ENCODE results near the gene HTRA2. TPM values are rescaled to one million over a fixed set of nuclear protein-coding genes. Genes with fewer than 3 reads are reported as not detected.
"Not testable (repeated sequence)": the region's sequence is repeated elsewhere in the genome, so short reads cannot be mapped to it uniquely, and the experiment has no call there.

HTRA2 gene
- 10 to 100 TPM; 31.9 to 35.4 TPM for total RNA-seq
- 10 to 100 TPM; 27.4 to 46.9 TPM for polyA plus RNA-seq
- long read RNA-seq, donor 1, transcript HTRA2-201 (8 exons, 2,370 nt) = major isoform, 91 of 117 reads
- long read RNA-seq, donor 1, partial matches to known transcripts = 6 of 117 reads
- long read RNA-seq, donor 1, other reads (novel, unspliced or antisense) = 16 of 117 reads
- long read RNA-seq, donor 2, transcript HTRA2-201 (8 exons, 2,370 nt) = major isoform, 21 of 33 reads
- long read RNA-seq, donor 2, partial matches to known transcripts = 1 of 33 reads
- long read RNA-seq, donor 2, other reads (novel, unspliced or antisense) = 6 of 33 reads

DNA sequence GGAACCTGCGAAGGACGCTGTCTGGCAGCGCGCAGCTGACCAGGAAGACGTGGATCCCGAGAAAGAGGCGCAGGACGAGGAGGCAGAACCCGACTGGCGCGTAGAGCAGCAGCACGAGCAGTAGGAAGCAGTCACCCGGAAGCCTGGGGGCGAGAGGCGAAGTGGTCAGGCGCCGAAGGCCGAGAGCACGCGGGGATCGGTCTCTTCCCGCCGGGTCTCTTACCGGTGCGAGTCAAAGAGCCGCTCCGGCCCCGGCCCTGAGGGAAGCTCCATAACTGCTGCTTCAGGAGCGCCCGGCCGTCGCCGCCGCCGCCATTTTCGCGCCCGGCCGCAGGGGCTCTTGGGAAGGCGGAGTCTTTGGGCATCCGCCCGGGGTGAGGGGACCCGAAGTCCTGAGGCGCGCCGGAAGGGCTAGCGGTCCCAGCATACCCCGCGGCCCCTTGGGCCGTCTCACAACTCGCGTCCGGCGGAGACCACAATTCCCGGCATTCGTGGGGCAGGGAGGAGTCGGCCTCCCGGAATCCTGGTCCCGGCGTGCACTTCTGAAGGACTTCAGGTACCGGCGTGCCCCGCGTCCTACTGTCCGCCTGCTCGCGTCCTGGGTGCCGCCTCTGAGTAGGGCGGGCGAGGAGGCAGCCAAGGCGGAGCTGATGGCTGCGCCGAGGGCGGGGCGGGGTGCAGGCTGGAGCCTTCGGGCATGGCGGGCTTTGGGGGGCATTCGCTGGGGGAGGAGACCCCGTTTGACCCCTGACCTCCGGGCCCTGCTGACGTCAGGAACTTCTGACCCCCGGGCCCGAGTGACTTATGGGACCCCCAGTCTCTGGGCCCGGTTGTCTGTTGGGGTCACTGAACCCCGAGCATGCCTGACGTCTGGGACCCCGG lies at the start of gene HTRA2, which contains the start of gene AUP1:
TSS of gene HTRA2 (plus strand) at position 577 of the 882 bp plus-strand sequence. CDS start at position 651, 74 bp downstream.
TSS of gene AUP1 (minus strand) at position 350 of the 882 bp plus-strand sequence. CDS start at position 273, 77 bp downstream.
- 0% methylated on average over 87 of the region's 87 CpGs for WGBS, 2 donors

DNA sequence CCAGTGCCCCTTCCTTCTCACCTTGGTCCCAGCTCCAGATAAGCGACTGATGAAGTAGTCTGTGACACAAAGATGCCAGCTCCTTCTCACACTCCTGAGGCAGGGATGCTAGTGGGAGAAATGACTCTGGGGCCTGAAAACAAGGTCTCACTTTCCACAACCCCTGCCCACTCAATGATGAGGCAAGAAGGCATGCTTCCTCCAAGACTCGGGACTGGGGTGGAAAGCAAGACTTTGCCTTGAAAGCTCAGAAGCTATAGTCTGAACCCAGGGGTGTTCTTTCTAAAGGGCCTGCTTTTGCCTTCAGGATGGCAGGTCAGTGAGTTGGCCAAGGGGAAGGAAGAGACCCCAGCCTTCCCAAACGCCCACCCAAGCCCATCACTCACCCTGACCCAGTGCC lies 48.3 kb upstream of the HTRA2 start:
- intact Hi-C loops (cut with DNase I) = no loop called here
- peak overlapping the region; percentile 50 to 62 for H3K4me3 ChIP-seq (ENCODE audit: low read length in 2 of 2)
- ATAC-seq (ENCODE audit: low FRiP score) (no peak), DNase-seq (peak in 1 of 2 donors; percentile 12)
- H3K27ac ChIP-seq (ENCODE audit: low read depth in 1 of 2, low read length in 2 of 2) = no peak overlapping the region
- WGBS, 2 donors = 43 to 44% methylated on average over 3 of the region's 3 CpGs
- peaks cover 0 to 3% of the 10 kb centered on the region in 2 donors for H3K4me1 ChIP-seq (ENCODE audit: control insufficient read depth in 1 of 2, insufficient read depth in 2 of 2, low read length in 2 of 2)
- no peaks in the 10 kb centered on the region for H3K9me3 ChIP-seq (ENCODE audit: control insufficient read depth, low read length)
- no peaks in the 10 kb centered on the region for H3K36me3 ChIP-seq (ENCODE audit: control insufficient read depth in 1 of 2, insufficient read depth in 2 of 2, low read length in 1 of 2)
- no peaks in the 10 kb centered on the region for H3K27me3 ChIP-seq (ENCODE audit: control insufficient read depth in 1 of 2, insufficient read depth in 2 of 2, low read length in 1 of 2)

More for the DNA sequence above, at the start of gene HTRA2, which contains the start of gene AUP1:
- peak within 1 kb of the TSS; percentile 73 to 83 for H3K4me3 ChIP-seq (ENCODE audit: low read length in 2 of 2)
- intact Hi-C loops (cut with DNase I) = loop anchor here (1.0 to 10.0 kb wide), 5 partner anchors 23 to 55 kb away; partner anchors contain the start of genes DOK1 (in 1 of the 2), PCGF1 (in 1 of the 2) and TTC31 (in 1 of the 2)
- H3K27me3 ChIP-seq (ENCODE audit: control insufficient read depth in 1 of 2, insufficient read depth in 2 of 2, low read length in 1 of 2) = no peaks in the 10 kb centered on the region
- no peaks in the 10 kb centered on the region for H3K9me3 ChIP-seq (ENCODE audit: control insufficient read depth, low read length)
- H3K4me1 ChIP-seq (ENCODE audit: control insufficient read depth in 1 of 2, insufficient read depth in 2 of 2, low read length in 2 of 2) = no peaks in the 10 kb centered on the region
- ATAC-seq (ENCODE audit: low FRiP score) = peak; percentile 98
- H3K36me3 ChIP-seq (ENCODE audit: control insufficient read depth in 1 of 2, insufficient read depth in 2 of 2, low read length in 1 of 2) = peaks cover 0 to 5% of the 10 kb centered on the region in 2 donors
- peak within 1 kb of the TSS in 1 of 2 donors; percentile 14 for H3K27ac ChIP-seq (ENCODE audit: low read depth in 1 of 2, low read length in 2 of 2)
- peak; percentile 99 to 100 for DNase-seq

DNA sequence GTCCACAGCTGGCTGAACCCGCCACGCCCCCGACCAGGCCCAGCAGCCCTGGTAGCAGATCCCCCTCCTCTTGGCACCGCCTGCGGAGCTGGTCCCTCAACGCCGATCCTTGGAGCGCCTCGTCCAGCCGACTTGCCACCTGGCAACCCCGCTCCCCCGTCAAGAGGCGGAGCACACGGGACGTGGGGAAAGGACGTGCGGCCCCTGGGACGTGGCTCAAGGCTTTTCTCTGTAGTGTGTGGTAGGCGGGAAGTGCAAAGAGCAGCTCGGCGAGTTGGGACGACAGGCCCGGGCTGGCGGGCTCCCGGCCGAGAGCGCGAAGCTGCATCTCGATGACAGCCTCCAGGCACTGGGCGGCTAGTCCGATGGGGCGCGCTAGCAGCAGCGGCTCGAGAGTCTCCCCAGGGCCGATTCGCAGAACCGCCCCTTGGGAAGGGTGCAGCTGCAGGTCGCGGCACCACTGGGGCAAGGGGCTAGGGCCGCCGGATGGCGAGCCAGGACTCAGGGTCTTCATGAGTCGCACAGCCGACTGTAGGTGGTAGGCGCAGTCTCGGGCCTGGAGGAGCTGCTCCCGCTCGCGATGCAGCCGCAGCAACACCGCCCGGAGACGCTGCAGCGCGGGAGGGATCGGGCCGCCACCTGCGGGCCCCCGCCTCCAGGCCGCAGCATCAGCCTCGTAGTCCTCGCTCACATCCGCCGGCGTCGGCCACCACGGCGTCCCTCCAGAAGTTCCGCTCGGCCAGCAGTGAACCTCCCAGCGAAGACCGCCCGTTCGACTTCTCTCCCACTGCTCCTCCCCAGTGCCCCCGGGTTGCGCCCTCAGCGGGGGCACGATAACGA lies 47.6 kb upstream of the HTRA2 start:
- H3K27me3 ChIP-seq (ENCODE audit: control insufficient read depth in 1 of 2, insufficient read depth in 2 of 2, low read length in 1 of 2) = no peaks in the 10 kb centered on the region
- peak overlapping the region; percentile 50 to 62 for H3K4me3 ChIP-seq (ENCODE audit: low read length in 2 of 2)
- peaks cover 0 to 3% of the 10 kb centered on the region in 2 donors for H3K4me1 ChIP-seq (ENCODE audit: control insufficient read depth in 1 of 2, insufficient read depth in 2 of 2, low read length in 2 of 2)
- H3K9me3 ChIP-seq (ENCODE audit: control insufficient read depth, low read length) = no peaks in the 10 kb centered on the region
- H3K36me3 ChIP-seq (ENCODE audit: control insufficient read depth in 1 of 2, insufficient read depth in 2 of 2, low read length in 1 of 2) = no peaks in the 10 kb centered on the region
- DNase-seq = peak; percentile 83 to 87
- intact Hi-C loops (cut with DNase I) = loop anchor here (2.0 kb wide), 1 partner anchor 27 kb away; the partner anchor contains the start of gene INO80B (in 2 of the 2)
- H3K27ac ChIP-seq (ENCODE audit: low read depth in 1 of 2, low read length in 2 of 2) = peak overlapping the region in 1 of 2 donors; percentile 53
- peak; percentile 83 for ATAC-seq (ENCODE audit: low FRiP score)
- WGBS, 2 donors = 1% methylated on average over 75 to 80 of the region's 80 CpGs

DNA sequence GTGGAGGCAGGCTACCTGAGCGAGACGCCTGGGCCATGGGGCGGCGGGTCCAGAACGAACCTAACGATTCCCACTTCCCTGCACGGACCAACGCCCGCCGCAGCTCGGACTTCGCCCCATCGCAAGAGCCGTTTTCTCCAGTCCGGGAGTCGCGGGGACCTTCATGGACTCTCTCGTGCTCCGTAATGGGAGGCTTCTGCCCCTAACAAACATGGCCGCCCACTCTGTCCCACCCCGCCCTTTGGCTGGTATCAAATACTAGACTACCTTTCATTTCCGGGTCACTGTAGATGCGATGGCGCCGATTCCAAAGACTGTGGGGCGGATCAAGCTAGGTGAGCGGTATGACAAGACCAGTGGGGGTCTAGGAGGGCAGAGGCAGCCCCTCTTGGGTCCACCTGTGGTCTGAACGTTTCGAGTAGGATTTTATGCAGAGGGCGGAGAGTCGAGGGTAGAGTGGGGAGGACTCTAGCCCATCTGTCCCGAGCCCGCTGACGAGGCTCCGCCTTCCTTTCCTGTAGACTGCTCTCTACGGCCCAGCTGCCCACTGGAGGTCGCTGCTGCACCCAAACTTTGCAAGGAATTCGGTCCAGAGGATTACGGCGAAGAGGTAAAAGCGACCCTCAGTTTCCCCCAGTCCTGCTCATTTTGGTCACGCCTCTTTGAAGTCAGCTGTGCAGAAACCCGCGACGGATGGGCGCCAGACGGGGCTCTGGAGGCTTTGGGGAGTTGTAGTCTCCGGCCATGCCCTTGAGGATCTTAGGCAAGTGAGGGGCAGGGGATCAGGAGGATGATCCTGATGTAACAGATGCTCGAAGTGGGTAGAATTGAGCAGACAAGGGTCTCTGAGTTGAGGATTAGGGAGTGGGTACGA lies 46.7 kb upstream of the HTRA2 start, which contains the start of the genes CCDC142 and TTC31:
TSS of gene CCDC142 (minus strand) at position 198 of the 874 bp plus-strand sequence. CDS start at position 37, 161 bp downstream.
TSS of gene TTC31 (plus strand) at position 281 of the 874 bp plus-strand sequence. CDS start at position 296, 15 bp downstream.
- ATAC-seq (ENCODE audit: low FRiP score) (peak; percentile 99), DNase-seq (peak; percentile 97 to 98)
- Histone ChIP-seq H3K4me1 (ENCODE audit: control insufficient read depth in 1 of 2, insufficient read depth in 2 of 2, low read length in 2 of 2) (peaks cover 0 to 3% of the 10 kb centered on the region in 2 donors), H3K4me3 (ENCODE audit: low read length in 2 of 2) (peak within 1 kb of the TSS; percentile 50 to 62), H3K27ac (ENCODE audit: low read depth in 1 of 2, low read length in 2 of 2) (peak within 1 kb of the TSS in 1 of 2 donors; percentile 53), H3K27me3 (ENCODE audit: control insufficient read depth in 1 of 2, insufficient read depth in 2 of 2, low read length in 1 of 2) (no peaks in the 10 kb centered on the region), H3K9me3 (ENCODE audit: control insufficient read depth, low read length) (no peaks in the 10 kb centered on the region), H3K36me3 (ENCODE audit: control insufficient read depth in 1 of 2, insufficient read depth in 2 of 2, low read length in 1 of 2) (no peaks in the 10 kb centered on the region)
- 0 to 1% methylated on average over 50 of the region's 50 CpGs for WGBS, 2 donors
- intact Hi-C loops (cut with DNase I) = loop anchor here (1.0 to 2.0 kb wide), 4 partner anchors 28 to 105 kb away; partner anchors contain the start of genes INO80B (in 2 of the 2), AUP1 (in 1 of the 2) and HTRA2 (in 1 of the 2)

DNA sequence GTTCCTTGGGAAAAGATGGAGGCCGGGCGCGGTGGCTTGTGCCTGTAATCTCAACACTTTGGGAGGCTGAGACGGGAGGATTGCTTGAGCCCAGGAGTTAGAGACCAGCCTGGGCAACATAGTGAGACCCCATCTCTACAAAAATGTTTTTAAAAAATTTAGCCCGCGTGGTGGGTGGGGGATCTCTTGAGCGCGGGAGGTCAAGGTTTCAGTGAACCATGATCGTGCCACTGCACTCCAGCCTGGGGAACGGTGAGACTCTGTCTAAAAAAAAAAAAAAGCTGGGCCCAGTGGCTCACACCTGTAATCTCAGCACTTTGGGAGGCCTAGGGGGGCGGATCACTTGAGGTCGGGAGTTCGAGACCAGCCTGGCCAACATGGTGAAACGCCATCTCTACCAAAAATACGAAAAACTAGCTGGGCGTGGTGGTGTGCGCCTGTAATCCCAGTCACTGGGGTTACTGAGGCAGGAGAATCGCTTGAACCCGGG lies 46.0 kb upstream of the HTRA2 start:
- H3K4me1 ChIP-seq (ENCODE audit: control insufficient read depth in 1 of 2, insufficient read depth in 2 of 2, low read length in 2 of 2); H3K27ac ChIP-seq (ENCODE audit: low read depth in 1 of 2, low read length in 2 of 2); ATAC-seq (ENCODE audit: low FRiP score); H3K27me3 ChIP-seq (ENCODE audit: control insufficient read depth in 1 of 2, insufficient read depth in 2 of 2, low read length in 1 of 2); H3K36me3 ChIP-seq (ENCODE audit: control insufficient read depth in 1 of 2, insufficient read depth in 2 of 2, low read length in 1 of 2); H3K9me3 ChIP-seq (ENCODE audit: control insufficient read depth, low read length): not testable (repeated sequence)
- intact Hi-C loops (cut with DNase I) = loop anchor here (1.0 to 2.0 kb wide), 4 partner anchors 29 to 105 kb away; partner anchors contain the start of genes INO80B (in 2 of the 2), AUP1 (in 1 of the 2) and HTRA2 (in 1 of the 2)
- 69 to 76% methylated on average over 19 of the region's 19 CpGs for WGBS, 2 donors
- peak overlapping the region; percentile 7 to 50 for H3K4me3 ChIP-seq (ENCODE audit: low read length in 2 of 2)
- DNase-seq = peak in 1 of 2 donors; percentile 37

DNA sequence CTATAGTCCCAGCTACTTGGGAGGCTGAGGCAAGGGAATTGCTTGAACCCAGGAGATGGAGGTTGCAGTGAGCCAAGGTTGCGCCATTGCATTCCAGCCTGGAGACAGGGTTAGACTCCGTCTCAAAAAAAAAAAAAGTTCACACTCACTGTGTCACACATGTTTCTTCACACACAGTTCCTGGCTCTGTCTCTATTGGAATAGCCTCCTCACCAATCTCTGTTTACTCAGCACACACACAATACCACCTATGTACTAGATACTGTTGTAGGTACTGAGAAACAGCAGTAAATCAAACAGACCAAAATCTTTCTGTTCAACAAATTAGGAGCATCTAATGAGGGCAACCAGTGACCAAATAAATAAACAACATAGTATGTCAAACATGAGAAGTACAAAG lies 43.6 kb upstream of the HTRA2 start:
- 92 to 96% methylated on average over 2 of the region's 2 CpGs for WGBS, 2 donors
- H3K4me1 ChIP-seq (ENCODE audit: control insufficient read depth in 1 of 2, insufficient read depth in 2 of 2, low read length in 2 of 2) = peaks cover 0 to 3% of the 10 kb centered on the region in 2 donors
- no peaks in the 10 kb centered on the region for H3K9me3 ChIP-seq (ENCODE audit: control insufficient read depth, low read length)
- intact Hi-C loops (cut with DNase I) = no loop called here
- no peak overlapping the region for H3K27ac ChIP-seq (ENCODE audit: low read depth in 1 of 2, low read length in 2 of 2)
- H3K36me3 ChIP-seq (ENCODE audit: control insufficient read depth in 1 of 2, insufficient read depth in 2 of 2, low read length in 1 of 2) = peaks cover 0 to 8% of the 10 kb centered on the region in 2 donors
- H3K4me3 ChIP-seq (ENCODE audit: low read length in 2 of 2) = no peak overlapping the region
- ATAC-seq (ENCODE audit: low FRiP score) = no peak
- H3K27me3 ChIP-seq (ENCODE audit: control insufficient read depth in 1 of 2, insufficient read depth in 2 of 2, low read length in 1 of 2) = no peaks in the 10 kb centered on the region
- DNase-seq = peak in 1 of 2 donors; percentile 19
